Astrocyte of the spinal cord (primary cell): Measurements from ENCODE around the gene HBG2.
"Not testable (repeated sequence)": the region's sequence is repeated elsewhere in the genome, so short reads cannot be mapped to it uniquely, and the experiment has no call there.

Experiments used
- DNase-seq: peaks from one replicate; pipeline ENCODE4 v3.0.0; 2011; ENCODE audit warnings: low read depth, low spot score
- H3K4me3 ChIP-seq: 2 replicates; pipeline ENCODE4 v1.5.1; 2011; ENCODE audit warnings: low read depth, mild to moderate bottlenecking, low read length, moderate library complexity
- CTCF ChIP-seq: IDR thresholded peaks from 2 replicates; pipeline ENCODE4 v1.5.1; 2012; ENCODE audit warnings: low read depth, mild to moderate bottlenecking, low read length, inconsistent platforms
- in situ Hi-C: cut with HindIII; loops from 2 replicates; pipeline ENCODE4 v1.10.0; 2017; ENCODE audit warnings: low sequenced_read_pairs

The HBG2 gene

DNA sequence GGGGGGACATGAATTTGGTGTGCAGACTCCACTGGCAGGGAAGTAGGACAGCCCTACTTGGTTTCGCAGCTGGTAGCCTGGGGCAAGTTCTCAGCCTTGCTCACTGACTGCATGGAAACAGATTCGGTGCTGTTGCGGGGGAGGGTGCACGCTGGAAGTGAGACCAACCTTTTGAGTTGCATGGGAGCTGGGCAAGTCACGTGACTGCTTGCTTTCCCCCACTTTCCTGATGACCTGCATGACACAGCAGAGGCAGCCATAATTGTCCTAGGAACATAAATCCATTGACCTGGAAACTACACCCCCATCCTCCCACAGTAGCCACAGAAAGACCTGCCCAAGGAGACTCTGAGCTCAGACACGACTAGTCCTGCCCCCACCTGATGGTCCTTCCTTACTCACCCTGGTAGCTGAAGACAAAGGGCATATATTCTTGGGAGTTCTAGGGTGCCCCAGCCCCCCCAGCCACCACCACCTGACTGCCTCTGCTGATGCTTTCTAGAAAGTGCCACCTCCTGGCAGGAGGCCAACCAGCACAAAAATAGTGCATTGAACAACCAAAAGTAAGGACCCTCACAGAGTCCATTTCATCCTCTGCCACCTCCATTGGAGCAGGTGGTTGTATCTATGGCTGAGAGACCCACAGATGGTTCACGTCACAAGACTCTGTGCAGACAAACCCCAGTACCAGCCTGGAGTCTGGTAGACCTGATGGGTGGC is 4.1 kb upstream of the HBG2 start:
- in situ Hi-C loops = no loop called here
- TF ChIP-seq CTCF = no peak
- no peak for DNase-seq
- H3K4me3 ChIP-seq = no peak overlapping the region

DNA sequence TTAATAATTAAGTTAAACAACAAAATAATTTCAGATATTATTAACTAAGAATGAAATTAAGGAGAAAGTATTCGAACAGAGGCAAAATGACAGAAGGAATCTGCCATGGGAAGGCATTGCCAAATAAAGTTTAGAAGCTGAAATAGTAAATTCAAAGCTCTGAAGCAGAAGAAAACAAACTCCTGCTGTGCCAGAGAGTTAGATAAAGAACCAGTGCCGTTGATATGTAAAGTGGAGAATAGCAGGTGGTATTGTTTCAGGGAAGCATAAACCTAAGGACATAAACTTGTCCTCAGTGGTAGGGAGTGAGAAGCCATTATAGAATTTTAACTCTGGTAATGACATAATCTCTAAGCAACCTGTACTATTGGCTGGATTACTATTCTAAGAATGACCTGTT is 2.7 kb upstream of the HBG2 start:
- no peak overlapping the region for H3K4me3 ChIP-seq
- in situ Hi-C loops = no loop called here
- DNase-seq = no peak
- TF ChIP-seq CTCF = no peak

- H3K4me3 ChIP-seq, DNase-seq, in situ Hi-C loops: not testable (repeated sequence)
These were observed 558 bp downstream of the HBG2 start for GRCh38 chr11:5254023-5254422.

DNA sequence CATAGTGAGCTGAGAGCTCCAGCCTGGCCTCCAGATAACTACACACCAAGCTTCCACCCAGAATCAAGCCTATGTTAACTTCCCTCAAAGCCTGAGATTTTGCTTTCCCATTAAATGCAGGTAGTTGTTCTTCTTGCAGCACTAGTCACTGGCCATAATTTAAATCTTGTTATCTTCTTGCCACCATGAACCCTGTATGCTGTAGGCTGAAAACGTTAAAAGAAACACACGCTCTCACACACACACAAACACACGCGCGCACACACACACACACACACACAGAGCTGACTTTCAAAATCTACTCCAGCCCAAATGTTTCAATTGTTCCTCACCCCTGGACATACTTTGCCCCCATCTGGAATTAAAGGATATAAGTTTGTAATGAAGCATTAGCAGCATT is 1.1 kb downstream of the HBG2 start:
- DNase-seq, in situ Hi-C loops: not testable (repeated sequence)

DNA sequence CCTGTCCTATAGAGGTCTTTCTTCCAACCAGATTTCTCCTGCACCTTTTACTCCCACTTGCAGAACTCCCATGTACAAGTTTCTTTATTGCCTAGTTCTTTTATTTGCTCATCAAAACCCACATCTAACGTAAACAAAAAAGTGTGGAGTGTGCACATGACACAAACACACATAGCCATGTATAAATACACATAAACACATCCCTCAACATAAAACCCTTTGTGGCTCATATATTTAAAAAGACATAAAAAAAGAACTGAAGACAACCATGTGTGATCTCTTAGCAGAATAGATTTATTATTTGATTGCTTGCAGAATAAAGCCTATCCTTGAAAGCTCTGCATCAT is 1.7 kb downstream of the HBG2 start:
- in situ Hi-C loops = no loop called here
- no peak overlapping the region for H3K4me3 ChIP-seq
- no peak for TF ChIP-seq CTCF
- DNase-seq = no peak

More for the DNA sequence above, 1.1 kb downstream of the HBG2 start:
- not testable (repeated sequence) for H3K4me3 ChIP-seq

DNA sequence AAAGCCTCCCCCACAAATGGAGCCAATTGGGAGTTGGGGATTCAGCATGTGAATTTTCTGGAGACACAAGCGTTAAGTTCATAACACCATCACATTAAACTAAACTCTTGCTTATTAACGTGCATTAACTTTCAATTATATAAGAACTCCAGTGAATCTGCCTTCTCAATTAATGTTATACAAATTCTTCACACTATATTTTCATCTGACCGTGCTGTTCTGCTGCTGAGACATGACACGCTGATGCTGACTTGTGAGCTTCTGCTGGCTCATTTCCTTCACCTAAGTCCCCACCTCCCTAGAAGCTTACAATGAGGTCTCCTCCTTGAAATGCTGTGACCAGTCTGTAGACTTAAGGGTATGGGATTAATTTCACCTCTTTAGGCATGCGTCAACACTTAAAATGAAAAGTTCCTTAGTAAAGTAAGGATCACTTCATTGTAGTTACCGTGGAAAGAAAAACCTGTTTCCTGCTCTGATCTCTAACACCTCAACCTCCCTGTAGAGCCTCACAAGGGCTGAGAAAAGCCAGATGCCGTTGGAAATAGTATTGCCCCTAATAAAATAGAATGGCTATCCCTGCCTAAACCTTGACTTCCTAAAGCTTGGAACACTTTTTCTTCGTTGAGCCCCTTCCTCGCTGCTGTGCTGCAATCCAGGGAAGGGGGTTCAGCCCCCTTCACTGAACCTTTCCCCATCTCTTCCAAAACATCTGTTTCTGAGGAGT is 2.2 kb downstream of the HBG2 start:
- no peak overlapping the region for H3K4me3 ChIP-seq
- DNase-seq = no peak
- no peak for TF ChIP-seq CTCF
- in situ Hi-C loops = no loop called here

- no peak overlapping the region for H3K4me3 ChIP-seq
- in situ Hi-C loops = no loop called here
- TF ChIP-seq CTCF = no peak
- DNase-seq = no peak
These were observed 2.8 kb downstream of the HBG2 start for GRCh38 chr11:5251746-5252145.
